Measurements from ENCODE around the gene DNAH17. TPM values are rescaled to one million over a fixed set of nuclear protein-coding genes. Genes with fewer than 3 reads are reported as not detected.

The DNAH17 gene
- total and polyA plus RNA-seq, 2 of the 8 experiments (the other 6 are each of a cell fraction or from before 2014, with no cell fraction given) = 0.14 to 0.67 TPM

DNA sequence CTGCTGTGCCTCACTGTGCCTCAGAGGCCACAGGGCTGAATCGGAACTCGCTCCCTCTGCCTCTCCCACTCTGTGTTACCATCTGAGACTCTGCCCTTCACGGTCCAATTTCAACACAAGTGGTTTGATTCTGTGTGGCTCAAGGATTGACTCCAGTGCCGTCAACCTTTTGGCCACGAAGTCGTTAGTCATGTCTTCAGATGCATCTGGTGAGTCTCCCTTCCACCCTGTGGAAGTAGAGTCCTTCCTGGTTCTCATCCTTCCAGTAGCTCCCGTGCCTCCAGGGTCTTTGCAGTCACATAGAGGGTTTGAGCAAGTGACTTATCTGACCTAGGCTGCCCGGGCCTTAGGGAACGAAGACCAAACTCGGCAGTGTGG lies 147.6 kb downstream of the DNAH17 start:
- no peak overlapping the region for H3K4me3 ChIP-seq (ENCODE audit: extremely low read depth in 1 of 4, insufficient read depth in 2 of 4, low read depth in 3 of 4, low read length in 4 of 4)
- ChIA-PET POLR2A (ENCODE audit: partially characterized antibody) (no interaction called here), CTCF (ENCODE audit: partially characterized antibody) (interaction anchor here (1.0 to 1.5 kb wide), 3 partner anchors 7 to 175 kb away, joined by 3 to 5 read pairs (median 4); no protein-coding TSS in a partner anchor)
- H3K9me3 ChIP-seq (ENCODE audit: insufficient read depth in 2 of 2, low read depth in 1 of 2, low read length in 1 of 2) = no peaks in the 10 kb centered on the region
- no peak overlapping the region for H4K91ac ChIP-seq (replicated peaks; ENCODE audit: insufficient read length, low read length)
- H3K18ac ChIP-seq (ENCODE audit: extremely low read depth, low read length) = no peak overlapping the region
- no peak overlapping the region for H4K5ac ChIP-seq (ENCODE audit: insufficient read length, low read depth, low read length)
- H3K4ac ChIP-seq (replicated peaks; ENCODE audit: insufficient read length, low read depth, low read length) = no peak overlapping the region
- no peak overlapping the region for H3K4me2 ChIP-seq (ENCODE audit: insufficient read depth in 1 of 2, low read depth in 2 of 2, low read length in 2 of 2)
- no peak overlapping the region for H2BK120ac ChIP-seq (replicated peaks; ENCODE audit: low read depth, low read length)
- no peaks in the 10 kb centered on the region for H3K79me1 ChIP-seq (ENCODE audit: low read depth, low read length)
- H3K36me3 ChIP-seq (ENCODE audit: control insufficient read depth in 2 of 4, insufficient read depth in 4 of 4, low read length in 3 of 4) = peaks cover 7 to 15% (median 9%) of the 10 kb centered on the region in 4 experiments; a peak in 5 of 8 replicates
- H3K23me2 ChIP-seq (ENCODE audit: low read depth, low read length) = no peaks in the 10 kb centered on the region; the same call in 1 of the 2 replicates
- no peak overlapping the region for H2BK5ac ChIP-seq (ENCODE audit: low read depth, low read length)
- peaks cover 0 to 25% (median 14%) of the 10 kb centered on the region in 4 experiments; a peak in 6 of 7 replicates for H3K4me1 ChIP-seq (replicated peaks in 1 of 4; ENCODE audit: control insufficient read depth in 3 of 4, insufficient read depth in 4 of 4, low read length in 3 of 4)
- no peak overlapping the region for H3K9ac ChIP-seq (replicated peaks in 1 of 4; ENCODE audit: extremely low read depth in 1 of 4, low read depth in 3 of 4, low read length in 3 of 4)
- peaks cover 0 to 2% of the 10 kb centered on the region in 2 experiments for H4K20me1 ChIP-seq (replicated peaks in 1 of 2; ENCODE audit: control insufficient read depth in 1 of 2, insufficient read depth in 2 of 2, low read length in 2 of 2)
- no peak overlapping the region for H3K27ac ChIP-seq (ENCODE audit: low read depth, low read length)
- H3K14ac ChIP-seq (ENCODE audit: insufficient read length) = no peak overlapping the region
- no peak overlapping the region for H3K23ac ChIP-seq (ENCODE audit: insufficient read length)
- FAIRE-seq = no peak
- H2BK20ac ChIP-seq (ENCODE audit: low read length) = no peak overlapping the region
- no peak overlapping the region for H2AFZ ChIP-seq (ENCODE audit: low read length)
- 81% methylated on average over 10 of the region's 10 CpGs; no CpG with 5 or more reads in 1 of the 2 experiments for WGBS, 2 experiments (ENCODE audit: extremely low coverage in 1 of 2, insufficient coverage in 1 of 2, insufficient read length in 1 of 2, insufficient replicate concordance in 2 of 2, low coverage in 1 of 2, low lambda C conversion rate in 2 of 2, missing lambda C conversion rate in 1 of 2)
- H4K8ac ChIP-seq (ENCODE audit: extremely low read depth, insufficient read depth, low read length) = no peak overlapping the region
- no peak overlapping the region for H2BK12ac ChIP-seq (ENCODE audit: low read depth, low read length)
- no peaks in the 10 kb centered on the region for H3K27me3 ChIP-seq (replicated peaks in 1 of 4; ENCODE audit: control insufficient read depth in 3 of 4, extremely low read depth in 1 of 4, insufficient read depth in 3 of 4, low read length in 3 of 4)
- no peak overlapping the region for H2BK15ac ChIP-seq (ENCODE audit: low read length)
- H2AK5ac ChIP-seq (ENCODE audit: low read depth, low read length) = no peak overlapping the region
- H3K79me2 ChIP-seq (ENCODE audit: control insufficient read depth in 1 of 2, insufficient read depth in 2 of 2, low read length in 2 of 2) = no peaks in the 10 kb centered on the region
- no peak for DNase-seq (ENCODE audit: low read depth in 1 of 2, low spot score in 2 of 2)
- H3K56ac ChIP-seq (replicated peaks; ENCODE audit: insufficient read length, low read depth, low read length) = no peak overlapping the region
- TF ChIP-seq, protein P1, sequence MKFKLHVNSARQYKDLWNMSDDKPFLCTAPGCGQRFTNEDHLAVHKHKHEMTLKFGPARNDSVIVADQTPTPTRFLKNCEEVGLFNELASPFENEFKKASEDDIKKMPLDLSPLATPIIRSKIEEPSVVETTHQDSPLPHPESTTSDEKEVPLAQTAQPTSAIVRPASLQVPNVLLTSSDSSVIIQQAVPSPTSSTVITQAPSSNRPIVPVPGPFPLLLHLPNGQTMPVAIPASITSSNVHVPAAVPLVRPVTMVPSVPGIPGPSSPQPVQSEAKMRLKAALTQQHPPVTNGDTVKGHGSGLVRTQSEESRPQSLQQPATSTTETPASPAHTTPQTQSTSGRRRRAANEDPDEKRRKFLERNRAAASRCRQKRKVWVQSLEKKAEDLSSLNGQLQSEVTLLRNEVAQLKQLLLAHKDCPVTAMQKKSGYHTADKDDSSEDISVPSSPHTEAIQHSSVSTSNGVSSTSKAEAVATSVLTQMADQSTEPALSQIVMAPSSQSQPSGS (IDR thresholded peaks at IDR 0.05; ENCODE audit: low read length) = no peak
- TF ChIP-seq, protein P2, sequence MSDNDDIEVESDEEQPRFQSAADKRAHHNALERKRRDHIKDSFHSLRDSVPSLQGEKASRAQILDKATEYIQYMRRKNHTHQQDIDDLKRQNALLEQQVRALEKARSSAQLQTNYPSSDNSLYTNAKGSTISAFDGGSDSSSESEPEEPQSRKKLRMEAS (IDR thresholded peaks at IDR 0.05) = no peak
- TF ChIP-seq EGR1 (IDR thresholded peaks at IDR 0.05; ENCODE audit: borderline replicate concordance, low read depth, low read length) = no peak
- TF ChIP-seq RAD21 (IDR thresholded peaks at IDR 0.05 in 1 of 2, conservative IDR thresholded peaks at IDR 0.05 in 1 of 2; ENCODE audit: low read depth in 2 of 2, low read length in 2 of 2) = no peak
- no peak for TF ChIP-seq SRF (IDR thresholded peaks at IDR 0.05; ENCODE audit: low read depth, low read length)
- TF ChIP-seq BACH1 (IDR thresholded peaks at IDR 0.05; ENCODE audit: low read length) = no peak
- no peak for TF ChIP-seq EP300 (IDR thresholded peaks at IDR 0.05; ENCODE audit: borderline replicate concordance in 1 of 2, low read depth in 2 of 2, low read length in 2 of 2)
- TF ChIP-seq JUN (IDR thresholded peaks at IDR 0.05; ENCODE audit: low read depth, low read length) = no peak
- no peak for TF ChIP-seq HDAC6 (IDR thresholded peaks at IDR 0.05; ENCODE audit: low read depth, low read length)
